Measurements from ENCODE around the gene NDUFV1.

DNA sequence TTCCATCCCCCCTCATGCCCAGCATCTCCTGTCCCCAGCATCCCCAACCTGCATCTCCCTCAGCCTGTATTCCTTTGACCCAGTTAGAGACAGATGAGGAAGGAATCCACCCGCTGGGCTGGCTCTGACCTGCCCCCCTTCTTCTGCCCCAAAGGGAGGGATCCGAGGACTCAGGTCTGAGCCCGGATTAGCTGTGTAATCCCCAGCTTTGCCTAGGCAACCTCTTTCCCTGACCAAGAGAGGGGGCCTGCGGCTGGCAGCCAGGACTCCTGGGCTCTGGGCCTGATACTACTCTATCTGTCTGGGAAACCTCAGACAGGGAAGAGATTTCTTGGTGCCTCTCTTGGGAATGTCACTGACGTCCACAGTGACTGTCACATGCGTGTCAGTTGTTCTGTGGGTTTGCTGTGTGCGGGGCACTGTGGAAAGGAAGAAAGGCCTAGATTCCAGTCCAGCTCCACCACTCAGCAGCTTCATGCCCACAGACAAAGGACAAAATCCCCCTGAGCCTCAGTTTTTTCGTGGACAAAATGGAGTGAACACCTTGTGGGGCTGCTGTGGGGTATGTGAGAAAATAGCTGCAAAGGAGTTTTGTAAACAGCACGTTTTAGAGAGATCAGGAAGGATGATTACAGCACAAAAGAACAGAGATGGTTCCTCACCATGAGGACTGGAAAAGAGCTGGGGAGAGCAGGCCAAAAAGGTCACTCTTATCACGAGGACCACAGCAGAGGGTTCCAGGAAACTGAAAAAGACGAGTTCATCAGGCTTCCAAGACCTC is 1.3 kb upstream of the NDUFV1 start:
- no peak for TF ChIP-seq POLR2AphosphoS5 (IDR thresholded peaks at IDR 0.05; ENCODE audit: borderline replicate concordance, low read depth, low read length)
- no peak for TF ChIP-seq EZH2 (IDR thresholded peaks at IDR 0.05)
- TF ChIP-seq FOXP2 (optimal IDR thresholded peaks at IDR 0.05; ENCODE audit: control extremely low read depth, extremely low read length, insufficient read depth) = no peak
